ENCODE measurements around the gene CACNA1D. TPM values are rescaled to one million over a fixed set of nuclear protein-coding genes. Genes with fewer than 3 reads are reported as not detected.
A peak's percentile ranks its signal among the peaks of the same experiment; 100 is the strongest.

CACNA1D gene
- total and polyA plus RNA-seq, 2 donors (not counting 1 experiment from before 2014, with no cell fraction given), result 0.17 to 0.37 TPM

DNA sequence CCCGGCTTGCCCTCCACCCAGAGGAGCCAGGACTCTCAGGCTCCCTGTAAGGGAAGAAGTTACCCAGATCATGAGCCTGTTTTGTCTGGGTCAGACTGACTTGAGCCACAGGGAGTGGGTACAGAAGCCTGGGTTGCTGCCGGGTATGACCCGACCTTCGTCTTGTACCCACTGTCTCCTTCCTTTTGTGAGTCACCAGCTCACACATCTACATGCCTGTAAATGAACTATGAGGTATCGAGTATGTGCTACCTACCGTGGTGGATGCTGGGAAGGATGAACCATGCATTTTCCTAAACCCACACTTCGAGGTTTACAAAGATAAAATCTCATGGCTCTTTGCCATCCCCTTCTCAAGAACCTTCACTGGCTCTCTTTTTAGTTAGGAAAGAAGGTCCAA lies 56.9 kb downstream of the CACNA1D start:
- Histone ChIP-seq H3K9me3 (ENCODE audit: control insufficient read depth, insufficient read depth, low read depth, low read length) (no peaks in the 10 kb centered on the region), H3K79me2 (ENCODE audit: control insufficient read depth, insufficient read depth, low read length) (no peaks in the 10 kb centered on the region), H3K9ac (ENCODE audit: insufficient read depth, low read length) (no peak overlapping the region), H3K27ac (ENCODE audit: insufficient read depth, low read length) (no peak overlapping the region), H3K27me3 (ENCODE audit: control insufficient read depth, insufficient read depth, low read length) (no peaks in the 10 kb centered on the region), H3K36me3 (ENCODE audit: control insufficient read depth, insufficient read depth, low read length) (no peaks in the 10 kb centered on the region), H3K4me3 (replicated peaks in 1 of 4; ENCODE audit: control extremely low read depth in 1 of 4, insufficient read depth in 1 of 4, low read depth in 3 of 4, low read length in 4 of 4) (no peak overlapping the region), H3K4me1 (ENCODE audit: control insufficient read depth, extremely low read depth, insufficient read depth, low read length) (no peaks in the 10 kb centered on the region), H4K20me1 (ENCODE audit: control insufficient read depth, extremely low read depth, insufficient read depth, low read length) (no peaks in the 10 kb centered on the region), H3K4me2 (ENCODE audit: extremely low read depth, insufficient read depth, low read length) (no peak overlapping the region), H2AFZ (ENCODE audit: low read length) (no peak overlapping the region)
- TF ChIP-seq, protein P1, sequence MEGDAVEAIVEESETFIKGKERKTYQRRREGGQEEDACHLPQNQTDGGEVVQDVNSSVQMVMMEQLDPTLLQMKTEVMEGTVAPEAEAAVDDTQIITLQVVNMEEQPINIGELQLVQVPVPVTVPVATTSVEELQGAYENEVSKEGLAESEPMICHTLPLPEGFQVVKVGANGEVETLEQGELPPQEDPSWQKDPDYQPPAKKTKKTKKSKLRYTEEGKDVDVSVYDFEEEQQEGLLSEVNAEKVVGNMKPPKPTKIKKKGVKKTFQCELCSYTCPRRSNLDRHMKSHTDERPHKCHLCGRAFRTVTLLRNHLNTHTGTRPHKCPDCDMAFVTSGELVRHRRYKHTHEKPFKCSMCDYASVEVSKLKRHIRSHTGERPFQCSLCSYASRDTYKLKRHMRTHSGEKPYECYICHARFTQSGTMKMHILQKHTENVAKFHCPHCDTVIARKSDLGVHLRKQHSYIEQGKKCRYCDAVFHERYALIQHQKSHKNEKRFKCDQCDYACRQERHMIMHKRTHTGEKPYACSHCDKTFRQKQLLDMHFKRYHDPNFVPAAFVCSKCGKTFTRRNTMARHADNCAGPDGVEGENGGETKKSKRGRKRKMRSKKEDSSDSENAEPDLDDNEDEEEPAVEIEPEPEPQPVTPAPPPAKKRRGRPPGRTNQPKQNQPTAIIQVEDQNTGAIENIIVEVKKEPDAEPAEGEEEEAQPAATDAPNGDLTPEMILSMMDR (conservative IDR thresholded peaks at IDR 0.05 in 1 of 2, IDR thresholded peaks at IDR 0.05 in 1 of 2; ENCODE audit: low read depth in 1 of 2, low read length in 2 of 2), result no peak
- no peak for TF ChIP-seq EZH2 (IDR thresholded peaks at IDR 0.05; ENCODE audit: low read length, missing control alignments)
- DNase-seq (ENCODE audit: low read depth in 2 of 2), result peak in 1 of 2 donors; percentile 3

DNA sequence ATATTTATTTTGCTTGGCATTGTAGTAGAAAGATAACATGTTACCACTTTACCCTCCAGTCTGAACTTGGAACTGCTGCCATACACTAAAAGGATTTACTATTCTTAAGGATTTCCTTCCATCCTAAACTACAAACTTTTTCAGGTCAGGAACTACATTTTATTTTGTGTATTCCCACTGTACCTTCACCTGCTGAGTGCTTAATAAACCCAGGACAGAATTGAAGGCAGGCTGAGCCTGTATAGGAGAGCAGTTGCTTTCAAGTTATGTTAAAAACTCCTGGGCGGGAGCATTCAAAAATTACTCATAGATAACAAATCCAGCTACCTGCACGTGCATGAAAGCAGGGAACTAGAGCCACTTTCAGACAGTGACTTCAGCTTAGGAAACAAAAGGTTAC lies 58.3 kb downstream of the CACNA1D start:
- H3K9ac ChIP-seq (ENCODE audit: insufficient read depth, low read length), result no peak overlapping the region
- H3K4me1 ChIP-seq (ENCODE audit: control insufficient read depth, extremely low read depth, insufficient read depth, low read length), result no peaks in the 10 kb centered on the region
- H3K4me2 ChIP-seq (ENCODE audit: extremely low read depth, insufficient read depth, low read length), result no peak overlapping the region
- no peak for DNase-seq (ENCODE audit: low read depth in 2 of 2)
- H3K27ac ChIP-seq (ENCODE audit: insufficient read depth, low read length), result no peak overlapping the region
- TF ChIP-seq, protein P1 (conservative IDR thresholded peaks at IDR 0.05 in 1 of 2, IDR thresholded peaks at IDR 0.05 in 1 of 2; ENCODE audit: low read depth in 1 of 2, low read length in 2 of 2), result no peak
- TF ChIP-seq EZH2 (IDR thresholded peaks at IDR 0.05; ENCODE audit: low read length, missing control alignments), result no peak
- H3K36me3 ChIP-seq (ENCODE audit: control insufficient read depth, insufficient read depth, low read length), result no peaks in the 10 kb centered on the region
- no peaks in the 10 kb centered on the region for H3K79me2 ChIP-seq (ENCODE audit: control insufficient read depth, insufficient read depth, low read length)
- no peaks in the 10 kb centered on the region for H4K20me1 ChIP-seq (ENCODE audit: control insufficient read depth, extremely low read depth, insufficient read depth, low read length)
- no peak overlapping the region for H2AFZ ChIP-seq (ENCODE audit: low read length)
- no peak overlapping the region for H3K4me3 ChIP-seq (replicated peaks in 1 of 4; ENCODE audit: control extremely low read depth in 1 of 4, insufficient read depth in 1 of 4, low read depth in 3 of 4, low read length in 4 of 4)
- no peaks in the 10 kb centered on the region for H3K9me3 ChIP-seq (ENCODE audit: control insufficient read depth, insufficient read depth, low read depth, low read length)
- no peaks in the 10 kb centered on the region for H3K27me3 ChIP-seq (ENCODE audit: control insufficient read depth, insufficient read depth, low read length)

- H3K79me2 ChIP-seq (ENCODE audit: control insufficient read depth, insufficient read depth, low read length), result no peaks in the 10 kb centered on the region
- H3K27me3 ChIP-seq (ENCODE audit: control insufficient read depth, insufficient read depth, low read length), result no peaks in the 10 kb centered on the region
- H3K9ac ChIP-seq (ENCODE audit: insufficient read depth, low read length), result no peak overlapping the region
- no peaks in the 10 kb centered on the region for H4K20me1 ChIP-seq (ENCODE audit: control insufficient read depth, extremely low read depth, insufficient read depth, low read length)
- no peak overlapping the region for H3K27ac ChIP-seq (ENCODE audit: insufficient read depth, low read length)
- H3K4me2 ChIP-seq (ENCODE audit: extremely low read depth, insufficient read depth, low read length), result no peak overlapping the region
- no peaks in the 10 kb centered on the region for H3K36me3 ChIP-seq (ENCODE audit: control insufficient read depth, insufficient read depth, low read length)
- H3K4me3 ChIP-seq (replicated peaks in 1 of 4; ENCODE audit: control extremely low read depth in 1 of 4, insufficient read depth in 1 of 4, low read depth in 3 of 4, low read length in 4 of 4), result no peak overlapping the region
- TF ChIP-seq EZH2 (IDR thresholded peaks at IDR 0.05; ENCODE audit: low read length, missing control alignments), result no peak
- TF ChIP-seq, protein P1 (conservative IDR thresholded peaks at IDR 0.05 in 1 of 2, IDR thresholded peaks at IDR 0.05 in 1 of 2; ENCODE audit: low read depth in 1 of 2, low read length in 2 of 2), result no peak
- H3K4me1 ChIP-seq (ENCODE audit: control insufficient read depth, extremely low read depth, insufficient read depth, low read length), result no peaks in the 10 kb centered on the region
- H3K9me3 ChIP-seq (ENCODE audit: control insufficient read depth, insufficient read depth, low read depth, low read length), result no peaks in the 10 kb centered on the region
- DNase-seq (ENCODE audit: low read depth in 2 of 2), result no peak
- H2AFZ ChIP-seq (ENCODE audit: low read length), result no peak overlapping the region
Measured at GRCh38 chr3:53553200-53553599, 58.8 kb downstream of the CACNA1D start.
